IPS-NIHi7 (cell line): ENCODE results near the gene RSPH1.

ENCODE experiments used
- DNase-seq: peaks from one replicate; pipeline ENCODE4 v3.0.0; 2012; ENCODE audit warnings: mixed read lengths; ENCODE audit errors: extremely low spot score

The RSPH1 gene

GRCh38 chr21:42467140-42467983 is 28.7 kb downstream of the RSPH1 start:
- DNase-seq = peak; percentile 62

- no peak for DNase-seq
Observed at GRCh38 chr21:42466700-42467099, 29.3 kb downstream of the RSPH1 start.

- no peak for DNase-seq
Observed at GRCh38 chr21:42465803-42466127, 30.3 kb downstream of the RSPH1 start.

- DNase-seq = no peak
Observed at GRCh38 chr21:42465008-42465802, 30.8 kb downstream of the RSPH1 start.

GRCh38 chr21:42463861-42464515 is 32.0 kb downstream of the RSPH1 start:
- no peak for DNase-seq

GRCh38 chr21:42461881-42462877 is 33.8 kb downstream of the RSPH1 start:
- no peak for DNase-seq

GRCh38 chr21:42461185-42461520 is 34.9 kb downstream of the RSPH1 start:
- no peak for DNase-seq

- no peak for DNase-seq
Observed at GRCh38 chr21:42460391-42461184, 35.4 kb downstream of the RSPH1 start.

GRCh38 chr21:42459546-42460215 is 36.3 kb downstream of the RSPH1 start:
- no peak for DNase-seq

- DNase-seq = no peak
Observed at GRCh38 chr21:42459082-42459460, 37.0 kb downstream of the RSPH1 start.

- DNase-seq = no peak
Observed at GRCh38 chr21:42456457-42456856, 39.6 kb downstream of the RSPH1 start.

- DNase-seq = no peak
Observed at GRCh38 chr21:42455754-42456440, 40.1 kb downstream of the RSPH1 start.

GRCh38 chr21:42455196-42455595 is 40.8 kb downstream of the RSPH1 start:
- DNase-seq = no peak

GRCh38 chr21:42454786-42455185 is 41.2 kb downstream of the RSPH1 start:
- DNase-seq = no peak

- no peak for DNase-seq
Observed at GRCh38 chr21:42453986-42454570, 41.9 kb downstream of the RSPH1 start.

GRCh38 chr21:42453224-42453985 is 42.6 kb downstream of the RSPH1 start:
- no peak for DNase-seq

GRCh38 chr21:42452401-42453223 is 43.4 kb downstream of the RSPH1 start:
- no peak for DNase-seq
